ENCODE measurements around the gene BARHL2.

Gene BARHL2

GRCh38 chr1:90710579-90711536, 6.2 kb downstream of the BARHL2 start:
- DNase-seq: no peak

GRCh38 chr1:90709535-90709934, 7.6 kb downstream of the BARHL2 start:
- DNase-seq: no peak

- no peak for DNase-seq
Measured at GRCh38 chr1:90708826-90709225, 8.3 kb downstream of the BARHL2 start.

GRCh38 chr1:90708236-90708786, 8.8 kb downstream of the BARHL2 start:
- no peak for DNase-seq

- peak in 1 of 2 experiments; percentile 47 for DNase-seq
Measured at GRCh38 chr1:90707363-90707710, 9.8 kb downstream of the BARHL2 start.

- peak in 1 of 2 experiments; percentile 52 for DNase-seq
Measured at GRCh38 chr1:90706437-90707362, 10.4 kb downstream of the BARHL2 start.

GRCh38 chr1:90705956-90706355, 11.1 kb downstream of the BARHL2 start:
- no peak for DNase-seq

- DNase-seq: no peak
Measured at GRCh38 chr1:90704817-90705216, 12.3 kb downstream of the BARHL2 start.

- DNase-seq: no peak
Measured at GRCh38 chr1:90694846-90695245, 22.3 kb downstream of the BARHL2 start.

- DNase-seq: no peak
Measured at GRCh38 chr1:90687747-90688146, 29.4 kb downstream of the BARHL2 start.

- no peak for DNase-seq
Measured at GRCh38 chr1:90675161-90675847, 41.8 kb downstream of the BARHL2 start.

- DNase-seq: no peak
Measured at GRCh38 chr1:90671741-90672140, 45.4 kb downstream of the BARHL2 start.

- no peak for DNase-seq
Measured at GRCh38 chr1:90671251-90671650, 45.9 kb downstream of the BARHL2 start.

All from activated T-cell treated with anti-CD3 and anti-CD28 coated beads, Interleukin-2, amount 50 U/mL, for 48 hours (primary cell).